Vagina (tissue), 2 donors: ENCODE measurements around the gene TNFAIP3.

Experiments
- POLR2A ChIP-seq, 2 donors: fragments of 450-650 bp; IDR thresholded peaks; one replicate each; pipeline ENCODE4 v1.6.1; 2017; ENCODE audit warnings: antibody characterized with exemption in 2 of 2, mild to moderate bottlenecking in 2 of 2, moderate library complexity in 2 of 2
- POLR2AphosphoS5 ChIP-seq, 2 donors: sonication (generic); formaldehyde crosslinking; IDR thresholded peaks; one replicate each; pipeline ENCODE4 v1.9.0; 2017; ENCODE audit warnings: antibody characterized with exemption in 2 of 2, mild to moderate bottlenecking in 2 of 2, low read depth in 1 of 2; ENCODE audit not compliant: insufficient read depth in 1 of 2
- TF ChIP-seq, protein P1 (sequence below), 3 experiments: fragments of 450-650 bp in 2 of 3; fragments of 200-600 bp in 1 of 3; sonication (generic) in 1 of 3; IDR thresholded peaks; one replicate each; pipeline ENCODE4 v1.5.1; 2017 to 2019; ENCODE audit warnings: antibody characterized with exemption in 3 of 3, mild to moderate bottlenecking in 2 of 3, moderate library complexity in 2 of 3

DNA sequence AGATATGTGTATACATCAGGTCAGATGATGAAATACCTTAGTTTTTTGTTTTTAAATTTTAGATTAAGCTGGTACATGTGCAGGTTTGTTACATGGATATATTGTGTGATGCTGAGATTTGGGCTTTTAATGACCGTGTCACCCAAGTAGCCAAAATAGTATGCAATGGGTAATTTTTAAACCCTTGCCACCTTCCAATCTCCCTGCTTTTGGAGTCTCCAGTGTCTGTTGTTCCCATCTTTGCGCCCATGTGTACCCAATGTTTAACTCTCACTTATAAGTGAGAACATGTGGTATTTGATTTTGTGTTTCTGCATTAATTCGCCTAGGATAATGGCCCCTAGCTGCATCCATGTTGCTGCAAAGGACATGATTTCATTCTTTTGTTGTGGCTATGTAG lies 45.8 kb downstream of the TNFAIP3 start:
- TF ChIP-seq POLR2AphosphoS5 (IDR thresholded peaks at IDR 0.05; ENCODE audit: insufficient read depth in 1 of 2, low read depth in 1 of 2): no peak
- TF ChIP-seq, protein P1, sequence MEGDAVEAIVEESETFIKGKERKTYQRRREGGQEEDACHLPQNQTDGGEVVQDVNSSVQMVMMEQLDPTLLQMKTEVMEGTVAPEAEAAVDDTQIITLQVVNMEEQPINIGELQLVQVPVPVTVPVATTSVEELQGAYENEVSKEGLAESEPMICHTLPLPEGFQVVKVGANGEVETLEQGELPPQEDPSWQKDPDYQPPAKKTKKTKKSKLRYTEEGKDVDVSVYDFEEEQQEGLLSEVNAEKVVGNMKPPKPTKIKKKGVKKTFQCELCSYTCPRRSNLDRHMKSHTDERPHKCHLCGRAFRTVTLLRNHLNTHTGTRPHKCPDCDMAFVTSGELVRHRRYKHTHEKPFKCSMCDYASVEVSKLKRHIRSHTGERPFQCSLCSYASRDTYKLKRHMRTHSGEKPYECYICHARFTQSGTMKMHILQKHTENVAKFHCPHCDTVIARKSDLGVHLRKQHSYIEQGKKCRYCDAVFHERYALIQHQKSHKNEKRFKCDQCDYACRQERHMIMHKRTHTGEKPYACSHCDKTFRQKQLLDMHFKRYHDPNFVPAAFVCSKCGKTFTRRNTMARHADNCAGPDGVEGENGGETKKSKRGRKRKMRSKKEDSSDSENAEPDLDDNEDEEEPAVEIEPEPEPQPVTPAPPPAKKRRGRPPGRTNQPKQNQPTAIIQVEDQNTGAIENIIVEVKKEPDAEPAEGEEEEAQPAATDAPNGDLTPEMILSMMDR (IDR thresholded peaks at IDR 0.05): no peak
- TF ChIP-seq POLR2A (IDR thresholded peaks at IDR 0.05): no peak
